ENCODE data around the gene SLC45A3. TPM values are rescaled to one million over a fixed set of nuclear protein-coding genes. Genes with fewer than 3 reads are reported as not detected.

The SLC45A3 gene
- polyA plus RNA-seq, 1 experiment, result 0.91 TPM

DNA sequence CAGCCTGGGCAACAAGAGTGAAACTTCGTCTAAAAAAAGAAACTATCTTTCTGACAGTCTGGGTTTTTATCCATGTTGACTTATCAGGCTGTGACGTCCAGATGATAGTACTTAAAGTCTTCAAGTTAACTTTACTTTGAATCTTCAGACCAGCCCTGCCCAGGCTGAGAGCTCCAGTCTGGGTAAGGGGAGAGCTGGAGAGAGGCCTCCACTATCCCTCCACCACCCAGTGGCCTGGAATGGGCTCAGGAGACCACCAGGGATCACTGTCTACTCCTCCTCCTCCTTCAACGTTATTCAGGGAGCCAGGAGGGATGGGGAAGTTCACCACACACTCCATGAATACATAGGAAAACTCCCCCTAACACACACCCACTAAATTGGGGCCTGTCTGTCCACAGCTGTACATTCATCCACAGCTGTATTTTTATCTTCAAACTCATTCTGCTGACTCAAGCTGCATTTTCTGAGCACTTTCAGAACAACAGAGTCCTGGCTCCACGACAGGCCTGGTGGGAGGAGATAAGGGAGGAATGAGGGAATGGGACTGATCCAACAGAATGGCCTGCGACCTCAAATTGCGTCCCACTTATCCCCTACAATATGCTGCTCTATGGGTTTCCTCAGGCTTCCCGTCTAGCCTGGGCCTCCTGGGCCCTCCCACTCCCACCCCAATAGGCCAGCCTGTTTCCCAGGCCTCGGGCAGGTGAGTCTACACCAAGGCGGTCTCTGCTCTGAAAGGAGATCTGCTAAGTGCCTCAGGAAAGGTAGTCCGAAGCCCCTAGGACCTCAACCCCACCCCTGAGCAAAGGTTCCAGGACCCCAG is 1.8 kb downstream of the SLC45A3 start:
- POLR2A ChIA-PET, result no interaction called here
- peaks cover 2% of the 10 kb centered on the region; the same call in 1 of the 2 replicates for H3K27me3 ChIP-seq (ENCODE audit: control insufficient read depth, insufficient read depth, low read length)
- H3K36me3 ChIP-seq (ENCODE audit: control insufficient read depth, insufficient read depth, low read length), result no peaks in the 10 kb centered on the region
- no peak overlapping the region for H3K4me3 ChIP-seq (ENCODE audit: low read depth, low read length)
- DNase-seq (ENCODE audit: low read depth), result no peak
- TF ChIP-seq, protein P1, sequence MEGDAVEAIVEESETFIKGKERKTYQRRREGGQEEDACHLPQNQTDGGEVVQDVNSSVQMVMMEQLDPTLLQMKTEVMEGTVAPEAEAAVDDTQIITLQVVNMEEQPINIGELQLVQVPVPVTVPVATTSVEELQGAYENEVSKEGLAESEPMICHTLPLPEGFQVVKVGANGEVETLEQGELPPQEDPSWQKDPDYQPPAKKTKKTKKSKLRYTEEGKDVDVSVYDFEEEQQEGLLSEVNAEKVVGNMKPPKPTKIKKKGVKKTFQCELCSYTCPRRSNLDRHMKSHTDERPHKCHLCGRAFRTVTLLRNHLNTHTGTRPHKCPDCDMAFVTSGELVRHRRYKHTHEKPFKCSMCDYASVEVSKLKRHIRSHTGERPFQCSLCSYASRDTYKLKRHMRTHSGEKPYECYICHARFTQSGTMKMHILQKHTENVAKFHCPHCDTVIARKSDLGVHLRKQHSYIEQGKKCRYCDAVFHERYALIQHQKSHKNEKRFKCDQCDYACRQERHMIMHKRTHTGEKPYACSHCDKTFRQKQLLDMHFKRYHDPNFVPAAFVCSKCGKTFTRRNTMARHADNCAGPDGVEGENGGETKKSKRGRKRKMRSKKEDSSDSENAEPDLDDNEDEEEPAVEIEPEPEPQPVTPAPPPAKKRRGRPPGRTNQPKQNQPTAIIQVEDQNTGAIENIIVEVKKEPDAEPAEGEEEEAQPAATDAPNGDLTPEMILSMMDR (IDR thresholded peaks at IDR 0.05; ENCODE audit: insufficient read depth, low read depth, low read length), result no peak
- CTCF ChIA-PET, result interaction anchor here (0.6 to 15.8 kb wide), 6 partner anchors 11 to 184 kb away, joined by 3 to 161 read pairs (median 3); no protein-coding TSS in a partner anchor

DNA sequence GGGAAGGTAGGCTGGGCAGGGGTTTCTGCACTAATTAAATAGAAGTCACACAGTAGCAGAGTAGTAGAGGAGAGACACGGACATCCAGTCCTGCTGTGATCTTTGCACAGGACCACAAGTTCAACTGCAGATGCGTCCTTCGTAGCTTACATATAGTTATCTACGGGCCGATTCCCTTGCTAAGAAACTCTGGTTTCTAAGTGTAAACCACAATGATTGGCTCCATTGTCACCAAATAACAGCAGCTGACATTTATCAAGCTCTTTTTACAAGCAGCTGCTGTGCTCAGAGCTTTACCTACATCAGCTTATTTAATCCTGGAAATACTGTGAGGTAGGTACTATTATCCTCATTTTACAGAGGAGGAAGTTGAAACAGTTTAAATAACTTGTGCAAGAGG is 3.1 kb downstream of the SLC45A3 start:
- DNase-seq (ENCODE audit: low read depth), result no peak
- CTCF ChIA-PET, result interaction anchor here (1.0 to 15.8 kb wide), 5 partner anchors 12 to 118 kb away, joined by 3 to 161 read pairs (median 5); no protein-coding TSS in a partner anchor
- POLR2A ChIA-PET, result no interaction called here
- Histone ChIP-seq H3K27me3 (ENCODE audit: control insufficient read depth, insufficient read depth, low read length) (peaks cover 2% of the 10 kb centered on the region; the same call in 1 of the 2 replicates), H3K36me3 (ENCODE audit: control insufficient read depth, insufficient read depth, low read length) (no peaks in the 10 kb centered on the region), H3K4me3 (ENCODE audit: low read depth, low read length) (no peak overlapping the region)
- TF ChIP-seq, protein P1 (IDR thresholded peaks at IDR 0.05; ENCODE audit: insufficient read depth, low read depth, low read length), result no peak

DNA sequence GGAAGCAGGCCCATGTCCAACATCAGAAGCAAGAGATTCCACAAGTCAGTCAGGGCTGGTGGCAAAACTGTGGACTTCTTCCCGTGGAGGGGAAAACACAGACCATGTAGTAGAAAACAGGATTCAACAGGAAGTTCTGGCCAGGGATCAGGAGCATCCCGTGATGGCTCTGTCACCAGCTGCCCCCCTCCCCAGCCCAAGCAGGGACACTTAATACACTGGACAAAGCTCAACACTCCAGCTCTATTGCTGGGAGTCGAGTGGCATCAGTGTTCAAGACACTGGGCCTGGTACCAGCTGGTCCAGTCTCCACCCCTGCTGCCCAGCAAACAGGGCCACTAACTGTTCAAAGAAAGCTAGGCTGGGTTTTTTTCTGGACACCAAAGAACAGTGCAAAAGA is 3.7 kb downstream of the SLC45A3 start:
- H3K36me3 ChIP-seq (ENCODE audit: control insufficient read depth, insufficient read depth, low read length), result no peaks in the 10 kb centered on the region
- DNase-seq (ENCODE audit: low read depth), result no peak
- CTCF ChIA-PET, result interaction anchor here (1.0 to 15.8 kb wide), 4 partner anchors 12 to 119 kb away, joined by 3 to 161 read pairs (median 12); no protein-coding TSS in a partner anchor
- TF ChIP-seq, protein P1 (IDR thresholded peaks at IDR 0.05; ENCODE audit: insufficient read depth, low read depth, low read length), result no peak
- H3K27me3 ChIP-seq (ENCODE audit: control insufficient read depth, insufficient read depth, low read length), result peaks cover 2% of the 10 kb centered on the region; the same call in 1 of the 2 replicates
- H3K4me3 ChIP-seq (ENCODE audit: low read depth, low read length), result no peak overlapping the region
- POLR2A ChIA-PET, result no interaction called here

DNA sequence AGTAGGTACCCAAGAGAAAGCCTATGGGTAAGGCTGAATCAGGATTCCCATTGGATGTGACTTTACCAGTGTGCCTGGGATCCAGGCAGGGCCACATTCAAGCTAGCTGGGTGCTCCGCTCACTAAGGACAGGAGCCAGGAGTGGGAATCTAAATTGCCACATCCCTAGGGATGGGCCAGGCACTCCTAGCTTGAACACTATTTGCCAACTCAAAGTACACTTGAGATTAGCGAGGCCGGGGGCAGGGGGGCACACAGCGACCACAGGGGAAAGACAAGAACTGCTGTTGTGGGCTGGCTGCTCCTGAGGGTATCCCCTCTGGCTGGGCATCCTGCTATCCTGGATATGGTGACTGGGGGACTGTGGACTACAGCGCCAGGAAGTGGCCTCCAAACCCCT is 4.3 kb downstream of the SLC45A3 start:
- POLR2A ChIA-PET, result no interaction called here
- Histone ChIP-seq H3K27me3 (ENCODE audit: control insufficient read depth, insufficient read depth, low read length) (peaks cover 2% of the 10 kb centered on the region; the same call in 1 of the 2 replicates), H3K36me3 (ENCODE audit: control insufficient read depth, insufficient read depth, low read length) (no peaks in the 10 kb centered on the region), H3K4me3 (ENCODE audit: low read depth, low read length) (no peak overlapping the region)
- TF ChIP-seq, protein P1 (IDR thresholded peaks at IDR 0.05; ENCODE audit: insufficient read depth, low read depth, low read length), result no peak
- CTCF ChIA-PET, result interaction anchor here (15.8 kb wide), 1 partner anchor 17 kb away, joined by 161 read pairs; no protein-coding TSS in a partner anchor
- no peak for DNase-seq (ENCODE audit: low read depth)

DNA sequence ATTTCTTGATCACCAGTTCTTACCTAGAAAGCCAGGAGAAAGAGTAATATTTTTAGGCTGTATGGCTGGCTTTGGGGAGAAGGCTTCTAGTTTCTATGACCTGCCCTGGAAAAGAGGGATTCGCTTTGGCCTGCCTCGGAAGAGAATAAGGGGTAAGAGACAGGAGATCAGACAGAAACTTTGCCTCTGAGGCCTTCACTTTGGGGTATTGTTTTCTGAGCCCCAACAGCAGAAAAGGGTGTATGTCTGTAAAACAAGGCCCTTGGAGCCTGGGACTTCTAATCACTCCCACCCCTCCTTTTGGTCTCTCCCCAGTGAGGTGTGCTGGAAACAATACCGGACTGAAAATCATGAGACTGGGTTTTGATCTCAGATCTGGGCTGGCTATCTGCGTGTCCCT is 5.1 kb downstream of the SLC45A3 start:
- ChIA-PET POLR2A (no interaction called here), CTCF (interaction anchor here (15.8 kb wide), 1 partner anchor 16 kb away, joined by 161 read pairs; no protein-coding TSS in a partner anchor)
- Histone ChIP-seq H3K4me3 (ENCODE audit: low read depth, low read length) (no peak overlapping the region), H3K27me3 (ENCODE audit: control insufficient read depth, insufficient read depth, low read length) (no peaks in the 10 kb centered on the region), H3K36me3 (ENCODE audit: control insufficient read depth, insufficient read depth, low read length) (no peaks in the 10 kb centered on the region)
- DNase-seq (ENCODE audit: low read depth), result no peak
- TF ChIP-seq, protein P1 (IDR thresholded peaks at IDR 0.05; ENCODE audit: insufficient read depth, low read depth, low read length), result no peak
